ENCODE results near the gene PAK5. TPM values are rescaled to one million over a fixed set of nuclear protein-coding genes. Genes with fewer than 3 reads are reported as not detected.

The PAK5 gene
- total and polyA plus RNA-seq, 8 donors, result 1.0 to 2.0 (median 1.5) TPM

DNA sequence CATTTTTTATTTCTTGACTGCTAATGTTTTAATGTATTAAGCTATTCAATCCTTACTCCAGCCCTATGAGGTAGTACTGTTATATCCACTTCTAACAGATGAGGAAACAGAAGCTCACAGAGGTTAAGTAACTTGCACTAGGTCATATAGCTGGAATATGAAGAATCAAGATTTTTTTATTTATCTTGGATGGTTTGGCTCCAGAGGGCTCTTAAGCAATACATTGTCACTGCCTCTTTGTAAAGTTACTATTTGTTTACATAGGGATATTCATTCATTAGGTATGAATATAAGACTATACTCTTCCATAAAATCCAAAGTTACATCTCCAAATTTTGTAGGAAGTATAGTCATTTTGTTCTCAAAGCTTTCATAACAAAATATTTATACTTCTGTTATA lies 210.7 kb downstream of the PAK5 start:
- H3K36me3 ChIP-seq, result no peaks in the 10 kb centered on the region
- no peaks in the 10 kb centered on the region for H3K4me1 ChIP-seq
- TF ChIP-seq, protein P1, sequence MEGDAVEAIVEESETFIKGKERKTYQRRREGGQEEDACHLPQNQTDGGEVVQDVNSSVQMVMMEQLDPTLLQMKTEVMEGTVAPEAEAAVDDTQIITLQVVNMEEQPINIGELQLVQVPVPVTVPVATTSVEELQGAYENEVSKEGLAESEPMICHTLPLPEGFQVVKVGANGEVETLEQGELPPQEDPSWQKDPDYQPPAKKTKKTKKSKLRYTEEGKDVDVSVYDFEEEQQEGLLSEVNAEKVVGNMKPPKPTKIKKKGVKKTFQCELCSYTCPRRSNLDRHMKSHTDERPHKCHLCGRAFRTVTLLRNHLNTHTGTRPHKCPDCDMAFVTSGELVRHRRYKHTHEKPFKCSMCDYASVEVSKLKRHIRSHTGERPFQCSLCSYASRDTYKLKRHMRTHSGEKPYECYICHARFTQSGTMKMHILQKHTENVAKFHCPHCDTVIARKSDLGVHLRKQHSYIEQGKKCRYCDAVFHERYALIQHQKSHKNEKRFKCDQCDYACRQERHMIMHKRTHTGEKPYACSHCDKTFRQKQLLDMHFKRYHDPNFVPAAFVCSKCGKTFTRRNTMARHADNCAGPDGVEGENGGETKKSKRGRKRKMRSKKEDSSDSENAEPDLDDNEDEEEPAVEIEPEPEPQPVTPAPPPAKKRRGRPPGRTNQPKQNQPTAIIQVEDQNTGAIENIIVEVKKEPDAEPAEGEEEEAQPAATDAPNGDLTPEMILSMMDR (IDR thresholded peaks at IDR 0.05), result no peak
- intact Hi-C loops (cut with DNase I), result loop anchor here in 1 of 3 donors (10.0 kb wide), 1 partner anchor 277 kb away; no protein-coding TSS in a partner anchor
- FAIRE-seq, result no peak
- no peaks in the 10 kb centered on the region for H3K27me3 ChIP-seq
- no peak for ATAC-seq
- DNase-seq, result no peak
- no peaks in the 10 kb centered on the region for H3K9me3 ChIP-seq
- H3K4me3 ChIP-seq, result no peak overlapping the region
- H3K27ac ChIP-seq, result no peak overlapping the region

DNA sequence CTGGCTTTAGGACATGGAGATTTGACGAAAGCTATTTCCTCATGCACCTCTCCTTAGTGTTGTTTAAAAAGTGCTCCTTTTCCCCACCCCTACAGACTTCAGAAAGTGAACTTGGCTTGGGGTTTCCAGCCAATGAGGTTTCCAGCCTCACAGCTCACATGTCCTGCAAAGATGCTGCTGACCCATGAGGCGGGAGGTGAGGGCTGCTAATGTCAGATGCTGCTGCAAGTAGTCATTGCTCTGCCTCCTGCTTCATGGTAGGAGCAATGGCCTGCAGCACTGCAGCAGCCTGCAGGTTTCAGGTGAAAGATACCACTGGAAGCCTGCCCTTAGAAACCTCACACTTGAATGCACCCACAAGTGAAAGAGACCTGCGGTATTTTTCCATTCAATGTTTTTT lies 211.7 kb downstream of the PAK5 start:
- Histone ChIP-seq H3K27me3 (no peaks in the 10 kb centered on the region), H3K27ac (no peak overlapping the region), H3K4me1 (no peaks in the 10 kb centered on the region), H3K36me3 (no peaks in the 10 kb centered on the region), H3K9me3 (no peaks in the 10 kb centered on the region), H3K4me3 (no peak overlapping the region)
- DNase-seq (no peak), FAIRE-seq (no peak), ATAC-seq (no peak)
- TF ChIP-seq, protein P1 (IDR thresholded peaks at IDR 0.05), result no peak
- WGBS, 2 donors, result 86 to 87% methylated on average over 3 of the region's 3 CpGs
- intact Hi-C loops (cut with DNase I), result loop anchor here in 1 of 3 donors (10.0 kb wide), 1 partner anchor 278 kb away; no protein-coding TSS in a partner anchor

DNA sequence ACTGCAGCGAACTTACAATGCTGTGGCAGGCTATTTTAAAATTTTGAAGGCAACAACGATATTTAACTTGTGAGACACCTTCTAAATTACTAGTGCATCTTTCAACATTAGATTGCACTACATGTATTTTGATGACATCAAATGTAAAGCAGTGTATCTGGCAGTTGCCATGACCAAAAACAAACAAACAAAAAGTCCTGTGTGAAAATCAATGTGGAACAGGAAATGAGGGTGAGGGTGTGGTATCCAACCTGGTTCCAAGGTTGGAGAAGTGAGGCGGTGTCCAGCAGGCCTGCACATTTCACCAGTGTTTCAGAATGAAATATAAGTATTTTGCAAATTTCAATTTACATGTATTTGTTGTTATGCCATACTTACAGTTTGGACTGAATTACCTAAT lies 212.5 kb downstream of the PAK5 start:
- no peak for DNase-seq
- no peak for FAIRE-seq
- no peaks in the 10 kb centered on the region for H3K27me3 ChIP-seq
- ATAC-seq, result peak in 2 of 4 donors; percentile 21 to 67
- no peaks in the 10 kb centered on the region for H3K36me3 ChIP-seq
- H3K4me1 ChIP-seq, result no peaks in the 10 kb centered on the region
- H3K27ac ChIP-seq, result no peak overlapping the region
- no peak overlapping the region for H3K4me3 ChIP-seq
- no peaks in the 10 kb centered on the region for H3K9me3 ChIP-seq
- TF ChIP-seq, protein P1 (IDR thresholded peaks at IDR 0.05), result no peak
- WGBS, 2 donors, result 71 to 77% methylated on average over 3 of the region's 3 CpGs
- intact Hi-C loops (cut with DNase I), result loop anchor here in 1 of 3 donors (10.0 kb wide), 1 partner anchor 278 kb away; no protein-coding TSS in a partner anchor

DNA sequence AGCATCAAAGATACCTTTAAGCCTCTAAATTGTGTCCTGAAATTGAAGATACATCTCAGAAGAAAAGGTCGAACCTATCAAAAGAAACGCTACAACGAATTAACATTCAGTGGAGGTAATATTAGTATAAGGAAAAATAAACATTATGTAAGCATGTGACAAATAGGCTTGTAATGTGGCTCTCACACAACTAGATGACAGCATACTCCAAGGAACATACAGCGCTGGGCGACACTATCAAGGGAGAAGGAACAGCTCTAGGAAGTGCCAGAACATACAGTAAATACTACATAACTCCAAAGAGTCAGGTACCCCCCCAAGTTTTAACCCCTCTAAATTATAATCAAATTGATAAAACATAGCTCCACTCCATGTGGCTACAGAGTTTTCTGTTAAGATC lies 220.9 kb downstream of the PAK5 start:
- peak overlapping the region in 1 of 4 donors; percentile 5 for H3K4me3 ChIP-seq
- TF ChIP-seq, protein P1 (IDR thresholded peaks at IDR 0.05), result peak in 3 of 4 donors; percentile 27 to 46 (median 43)
- FAIRE-seq (no peak), DNase-seq (peak in 4 of 6 donors; percentile 47 to 57 (median 52)), ATAC-seq (peak; percentile 95 to 98 (median 98))
- H3K9me3 ChIP-seq, result no peaks in the 10 kb centered on the region
- H3K27me3 ChIP-seq, result no peaks in the 10 kb centered on the region
- no peaks in the 10 kb centered on the region for H3K4me1 ChIP-seq
- intact Hi-C loops (cut with DNase I), result loop anchor here in 2 of 3 donors (5.0 to 10.0 kb wide), 2 partner anchors 294 to 477 kb away; no protein-coding TSS in a partner anchor
- WGBS, 2 donors, result 14% methylated on average over 5 of the region's 5 CpGs
- H3K27ac ChIP-seq, result no peak overlapping the region
- no peaks in the 10 kb centered on the region for H3K36me3 ChIP-seq

DNA sequence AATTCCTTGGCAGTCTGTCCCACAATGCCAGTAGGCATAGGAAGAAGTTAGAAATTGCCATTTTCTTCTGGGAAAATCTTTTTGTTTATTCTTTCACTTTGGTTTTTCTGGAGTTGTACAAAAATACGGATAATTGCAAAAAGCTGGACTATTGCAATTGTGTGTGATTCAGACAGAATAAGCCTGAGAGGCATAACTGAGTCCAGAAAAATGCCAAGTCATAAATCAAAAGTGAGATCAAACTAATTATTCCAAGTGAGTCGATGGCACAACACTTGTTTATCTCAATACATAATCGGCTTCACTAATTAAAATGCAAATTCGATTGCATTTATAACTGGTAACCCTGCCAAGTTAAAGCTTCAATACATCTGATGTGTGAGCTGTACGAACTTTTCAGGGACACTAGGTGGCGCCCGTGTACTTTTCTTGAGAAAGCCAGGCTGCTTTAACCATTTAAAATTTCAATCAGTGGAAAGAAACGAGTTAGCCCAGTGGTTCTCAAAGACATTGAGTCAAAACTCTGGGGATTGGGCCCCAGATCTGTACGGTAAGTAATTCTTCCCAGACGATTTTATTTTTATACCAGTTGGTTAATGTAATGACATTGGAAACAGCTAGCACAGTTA lies 221.9 kb downstream of the PAK5 start:
- H3K36me3 ChIP-seq, result no peaks in the 10 kb centered on the region
- FAIRE-seq, result peak; percentile 61
- peak; percentile 82 to 95 (median 88) for ATAC-seq
- peak in 5 of 6 donors; percentile 43 to 70 (median 58) for DNase-seq
- no peaks in the 10 kb centered on the region for H3K27me3 ChIP-seq
- no peaks in the 10 kb centered on the region for H3K4me1 ChIP-seq
- H3K4me3 ChIP-seq, result no peak overlapping the region
- no peak overlapping the region for H3K27ac ChIP-seq
- intact Hi-C loops (cut with DNase I), result loop anchor here in 2 of 3 donors (5.0 to 10.0 kb wide), 2 partner anchors 295 to 478 kb away; no protein-coding TSS in a partner anchor
- TF ChIP-seq, protein P1 (IDR thresholded peaks at IDR 0.05), result peak; percentile 60 to 84 (median 74)
- no peaks in the 10 kb centered on the region for H3K9me3 ChIP-seq
- 3% methylated on average over 10 of the region's 10 CpGs for WGBS, 2 donors
